K562 (cell line): Measurements from ENCODE around the gene MBOAT7. TPM values are rescaled to one million over a fixed set of nuclear protein-coding genes. Genes with fewer than 3 reads are reported as not detected.

Experiments
- ATAC-seq: fragments of 200-7000 bp; cut with Tn5 transposase; 3 replicates; pipeline ENCODE4 v1.9.1; 2020; ENCODE audit warnings: moderate library complexity
- BruUV-seq: library from RNA; stranded (reverse); fragments of 400-500 nt; replicated peaks from 2 replicates; lab custom pipeline; 2021; lab: Mats Ljungman, UMichigan
- CTCF ChIA-PET: fragments of 300-600 bp; formaldehyde crosslinking; extraction: SDS; loops from one replicate; lab custom pipeline; 2021; ENCODE audit warnings: low intra/inter-chr PET ratio; lab: Yijun Ruan, JAX
- POLR2A ChIA-PET: fragments of 300-600, 350-650 bp; sonication (Branson Sonifier 250); formaldehyde crosslinking; extraction: SDS; loops from one replicate; lab custom pipeline; 2021; ENCODE audit warnings: antibody characterized with exemption, inconsistent platforms; lab: Yijun Ruan, JAX
- DNase-seq, 4 experiments: peaks; one replicate each; pipeline versions ENCODE4 v3.0.0 to v3.0.0-alpha.2; 2011 to 2018; ENCODE audit warnings: low spot score in 3 of 4, mixed read lengths in 3 of 4; ENCODE audit errors: extremely low read depth in 1 of 4
- FAIRE-seq: peaks from 2 replicates; lab custom pipeline; 2011; peaks lifted over from hg19 to GRCh38; lab: Jason Lieb, UNC
- H2AFZ ChIP-seq: 2 replicates; pipeline ENCODE4 v1.6.0; 2011; ENCODE audit warnings: low read depth, low read length, control low read depth, inconsistent platforms
- H3K27ac ChIP-seq: fragments of 200-600 bp; 3 replicates; pipeline ENCODE4 v1.8.0; 2011; ENCODE audit warnings: low read depth, mild to moderate bottlenecking, control low read depth, inconsistent platforms, low read length, moderate library complexity, mixed read lengths; ENCODE audit errors: extremely low read depth
- H3K27me3 ChIP-seq, 2 experiments: fragments of 300-600 bp in 1 of 2; 2 replicates in 1 of 2; 3 replicates in 1 of 2; pipeline versions ENCODE4 v1.6.0 to v1.8.0; 2011; ENCODE audit warnings: inconsistent platforms in 2 of 2, low read length in 2 of 2, mild to moderate bottlenecking in 1 of 2, mixed read lengths in 1 of 2, moderate library complexity in 1 of 2; ENCODE audit not compliant: control insufficient read depth in 2 of 2, insufficient read depth in 2 of 2
- H3K36me3 ChIP-seq: fragments of 300-600 bp; 3 replicates; pipeline ENCODE4 v1.8.0; 2011; ENCODE audit warnings: mild to moderate bottlenecking, low read length, inconsistent platforms; ENCODE audit not compliant: control insufficient read depth, insufficient read depth
- H3K4me1 ChIP-seq, 2 experiments: fragments of 200-600 bp in 1 of 2; replicated peaks in 1 of 2; 2 replicates in 1 of 2; 3 replicates in 1 of 2; pipeline versions ENCODE4 v1.5.1 to v1.8.0; 2011; ENCODE audit warnings: inconsistent platforms in 2 of 2, low read length in 2 of 2, mild to moderate bottlenecking in 1 of 2, mixed read lengths in 1 of 2, moderate library complexity in 1 of 2; ENCODE audit not compliant: control insufficient read depth in 2 of 2, insufficient read depth in 2 of 2
- H3K4me2 ChIP-seq: 2 replicates; pipeline ENCODE4 v1.6.1; 2011; ENCODE audit warnings: low read length, control low read depth, inconsistent platforms, mixed read lengths; ENCODE audit not compliant: insufficient read depth
- H3K4me3 ChIP-seq: fragments of 200-600 bp; sonication (generic), shearing (Covaris generic); 2 replicates; pipeline ENCODE4 v1.5.1; 2016; ENCODE audit warnings: control low read depth, inconsistent platforms
- H3K79me2 ChIP-seq: fragments of 200-600 bp; 3 replicates; pipeline ENCODE4 v1.8.0; 2011; ENCODE audit warnings: low read length, inconsistent platforms; ENCODE audit not compliant: control insufficient read depth, insufficient read depth
- H3K9ac ChIP-seq, 2 experiments: 2 replicates each; pipeline versions ENCODE4 v1.6.0 to v1.6.1; 2011; ENCODE audit warnings: low read depth in 2 of 2, low read length in 2 of 2, control low read depth in 1 of 2, inconsistent platforms in 1 of 2, mild to moderate bottlenecking in 1 of 2, mixed read lengths in 1 of 2; ENCODE audit not compliant: insufficient read depth in 1 of 2
- H3K9me1 ChIP-seq: one replicate; pipeline ENCODE4 v1.6.0; 2011; ENCODE audit warnings: inconsistent platforms, mild to moderate bottlenecking, low read length, moderate library complexity; ENCODE audit not compliant: control insufficient read depth, insufficient read depth
- H3K9me3 ChIP-seq: replicated peaks from 2 replicates; pipeline ENCODE4 v1.5.1; 2011; ENCODE audit warnings: low read depth, low read length, inconsistent platforms; ENCODE audit not compliant: control insufficient read depth, insufficient read depth
- H4K20me1 ChIP-seq: replicated peaks from 2 replicates; pipeline ENCODE4 v1.6.1; 2011; ENCODE audit warnings: low read length, inconsistent platforms, mixed read lengths; ENCODE audit not compliant: control insufficient read depth, insufficient read depth
- ZNF12 ChIP-seq: sonication (generic); formaldehyde crosslinking; IDR thresholded peaks from 2 replicates; pipeline ENCODE4 v1.4.0; 2020; ENCODE audit warnings: mild to moderate bottlenecking, missing genetic modification reagents
- ZNF253 ChIP-seq: fragments of 250-450 bp; sonication (Bioruptor Pico); conservative IDR thresholded peaks from 2 replicates; pipeline ENCODE4 v1.6.1; 2021; ENCODE audit warnings: mild to moderate bottlenecking
- WGBS: fragments of 100-300 bp; shearing (Covaris generic); methylation state at CpG from one replicate; pipeline ENCODE4 v1.1.6; 2016; ENCODE audit warnings: low coverage, mixed read lengths; ENCODE audit not compliant: insufficient coverage; ENCODE audit errors: missing lambda C conversion rate; 5-methylcytosine and 5-hydroxymethylcytosine counted together
- in situ Hi-C: fragments of 300-500 bp; cut with MboI; formaldehyde crosslinking; loops from 4 replicates; pipeline ENCODE4 v1.15.0; 2018; ENCODE audit warnings: inconsistent platforms, mixed read lengths
- intact Hi-C: fragments of 100-400 bp; cut with micrococcal nuclease; formaldehyde crosslinking; loops from 2 replicates; pipeline ENCODE4 v1.14.2; 2022
- polyA plus RNA-seq, 8 experiments: library from polyadenylated mRNA; depleted of rRNA in 4 of 8; stranded (reverse) in 5 of 8; unstranded in 3 of 8; fragments of >200 nt; fragmentation: Nextera tagmentation in 2 of 8; fragmentation: Illumina TruSeq in 1 of 8; extraction: Ambion mirVana in 2 of 8; extraction: Trizol in 1 of 8; gene quantifications; 2 replicates each; pipeline versions ENCODE4 v1.2.1 to v1.2.3, GENCODE V29; 2011 to 2014; ENCODE audit warnings: inconsistent platforms in 1 of 8, missing spikeins in 1 of 8
- total RNA-seq, 7 experiments: library from RNA; depleted of rRNA in 6 of 7; stranded (reverse); fragments of >200 nt in 6 of 7; fragmentation: Illumina TruSeq in 2 of 7; extraction: Trizol in 2 of 7; gene quantifications; 2 replicates each; pipeline versions ENCODE4 v1.2.1 to v1.2.3, GENCODE V29; 2011 to 2021; ENCODE audit warnings: low replicate concordance in 1 of 7
- TF ChIP-seq, protein P1 (sequence below), 2 experiments: fragments of 450-650 bp; IDR thresholded peaks; 2 replicates each; pipeline ENCODE4 v1.6.1; 2016
- TF ChIP-seq, protein P2 (sequence below), 2 experiments: IDR thresholded peaks in 1 of 2; conservative IDR thresholded peaks in 1 of 2; 2 replicates each; pipeline ENCODE4 v1.6.1; 2016; ENCODE audit warnings: low read depth in 2 of 2, mild to moderate bottlenecking in 1 of 2, missing compliant biosample characterization in 1 of 2, missing genetic modification characterization in 1 of 2, moderate library complexity in 1 of 2

Gene MBOAT7
- total and polyA plus RNA-seq, 9 of the 15 experiments (the other 6 are each of a cell fraction or from before 2014, with no cell fraction given): 1.4 to 153 (median 56.1) TPM

DNA sequence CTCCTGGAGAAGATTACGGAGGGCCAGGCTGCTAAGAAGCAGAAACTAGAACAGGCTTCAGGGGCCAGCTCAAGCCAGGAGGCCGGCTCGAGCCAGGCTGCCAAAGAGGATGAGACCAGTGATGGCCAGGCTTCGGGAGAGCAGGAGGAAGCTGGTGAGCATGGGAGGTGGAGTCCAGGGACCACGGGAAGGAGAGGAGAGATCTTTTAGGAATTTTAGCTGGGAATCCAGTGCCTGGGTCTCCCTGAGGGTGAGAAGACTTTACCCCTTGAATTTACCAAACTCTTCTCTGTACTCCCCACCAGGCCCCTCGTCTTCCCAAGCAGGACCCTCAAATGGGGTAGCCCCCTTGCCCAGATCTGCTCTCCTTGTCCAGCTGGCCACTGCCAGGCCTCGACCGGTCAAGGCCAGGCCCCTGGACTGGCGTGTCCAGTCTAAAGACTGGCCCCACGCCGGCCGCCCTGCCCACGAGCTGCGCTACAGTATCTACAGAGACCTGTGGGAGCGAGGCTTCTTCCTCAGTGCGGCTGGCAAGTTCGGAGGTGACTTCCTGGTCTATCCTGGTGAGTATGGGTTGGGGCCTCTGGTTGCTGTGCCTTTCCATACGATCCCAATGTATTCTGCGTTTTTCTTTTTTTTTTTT is 2.6 kb upstream of the MBOAT7 start:
- Histone ChIP-seq H3K27me3 (no peaks in the 10 kb centered on the region), H4K20me1 (no peaks in the 10 kb centered on the region), H3K4me2 (peak overlapping the region; percentile 96), H3K4me1 (peaks cover 21 to 42% of the 10 kb centered on the region in 2 experiments), H3K79me2 (peaks cover 44% of the 10 kb centered on the region), H3K36me3 (peaks cover 46% of the 10 kb centered on the region), H3K9ac (peak overlapping the region; percentile 98 to 99), H3K27ac (peak overlapping the region; percentile 100), H3K9me3 (no peaks in the 10 kb centered on the region), H2AFZ (peak overlapping the region; percentile 98), H3K4me3 (peak overlapping the region; percentile 96), H3K9me1 (peaks cover 3% of the 10 kb centered on the region)
- in situ Hi-C loops (no loop called here), intact Hi-C loops (no loop called here)
- no TSS peak for BruUV-seq
- FAIRE-seq (no peak), ATAC-seq (no peak), DNase-seq (no peak)
- CTCF ChIA-PET: interaction anchor here (0.7 kb wide), 1 partner anchor 13 kb away, joined by 4 read pairs; no protein-coding TSS in a partner anchor
- POLR2A ChIA-PET: interaction anchor here (0.7 to 7.0 kb wide), 8 partner anchors 10 to 65 kb away, joined by 3 to 206 read pairs (median 8); partner anchors contain the start of genes CNOT3, RPS9 and TMC4
- 37% methylated on average over 17 of the region's 19 CpGs for WGBS
- TF ChIP-seq, protein P1, sequence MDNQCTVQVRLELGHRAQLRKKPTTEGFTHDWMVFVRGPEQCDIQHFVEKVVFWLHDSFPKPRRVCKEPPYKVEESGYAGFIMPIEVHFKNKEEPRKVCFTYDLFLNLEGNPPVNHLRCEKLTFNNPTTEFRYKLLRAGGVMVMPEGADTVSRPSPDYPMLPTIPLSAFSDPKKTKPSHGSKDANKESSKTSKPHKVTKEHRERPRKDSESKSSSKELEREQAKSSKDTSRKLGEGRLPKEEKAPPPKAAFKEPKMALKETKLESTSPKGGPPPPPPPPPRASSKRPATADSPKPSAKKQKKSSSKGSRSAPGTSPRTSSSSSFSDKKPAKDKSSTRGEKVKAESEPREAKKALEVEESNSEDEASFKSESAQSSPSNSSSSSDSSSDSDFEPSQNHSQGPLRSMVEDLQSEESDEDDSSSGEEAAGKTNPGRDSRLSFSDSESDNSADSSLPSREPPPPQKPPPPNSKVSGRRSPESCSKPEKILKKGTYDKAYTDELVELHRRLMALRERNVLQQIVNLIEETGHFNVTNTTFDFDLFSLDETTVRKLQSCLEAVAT (IDR thresholded peaks at IDR 0.05): no peak
- TF ChIP-seq ZNF253 (CRISPR knock-in tag): no peak
- TF ChIP-seq, protein P2, sequence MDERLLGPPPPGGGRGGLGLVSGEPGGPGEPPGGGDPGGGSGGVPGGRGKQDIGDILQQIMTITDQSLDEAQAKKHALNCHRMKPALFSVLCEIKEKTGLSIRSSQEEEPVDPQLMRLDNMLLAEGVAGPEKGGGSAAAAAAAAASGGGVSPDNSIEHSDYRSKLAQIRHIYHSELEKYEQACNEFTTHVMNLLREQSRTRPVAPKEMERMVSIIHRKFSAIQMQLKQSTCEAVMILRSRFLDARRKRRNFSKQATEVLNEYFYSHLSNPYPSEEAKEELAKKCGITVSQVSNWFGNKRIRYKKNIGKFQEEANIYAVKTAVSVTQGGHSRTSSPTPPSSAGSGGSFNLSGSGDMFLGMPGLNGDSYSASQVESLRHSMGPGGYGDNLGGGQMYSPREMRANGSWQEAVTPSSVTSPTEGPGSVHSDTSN (CRISPR knock-in tag; IDR thresholded peaks at IDR 0.05; ENCODE audit: low read depth): no peak
- TF ChIP-seq, protein P2 (tag; conservative IDR thresholded peaks at IDR 0.05; ENCODE audit: low read depth): no peak
- peak; percentile 84 for TF ChIP-seq ZNF12 (CRISPR knock-in tag)
